LNCaP clone FGC (cell line): ENCODE results near the gene VPS9D1.
A peak's percentile ranks its signal among the peaks of the same experiment; 100 is the strongest.

ENCODE experiments used
- DNase-seq: peaks from one replicate; pipeline ENCODE4 v3.0.0-alpha.2; 2011; ENCODE audit warnings: low read depth
- H3K4me3 ChIP-seq: 2 replicates; pipeline ENCODE4 v1.5.1; 2011; ENCODE audit warnings: mild to moderate bottlenecking, low read depth, low read length, control low read depth
- TF ChIP-seq, protein P1 (sequence below): IDR thresholded peaks from 2 replicates; pipeline ENCODE4 v1.5.1; 2012; ENCODE audit warnings: mild to moderate bottlenecking; ENCODE audit not compliant: control insufficient read depth, insufficient read depth; ENCODE audit errors: extremely low read depth

Gene VPS9D1

DNA sequence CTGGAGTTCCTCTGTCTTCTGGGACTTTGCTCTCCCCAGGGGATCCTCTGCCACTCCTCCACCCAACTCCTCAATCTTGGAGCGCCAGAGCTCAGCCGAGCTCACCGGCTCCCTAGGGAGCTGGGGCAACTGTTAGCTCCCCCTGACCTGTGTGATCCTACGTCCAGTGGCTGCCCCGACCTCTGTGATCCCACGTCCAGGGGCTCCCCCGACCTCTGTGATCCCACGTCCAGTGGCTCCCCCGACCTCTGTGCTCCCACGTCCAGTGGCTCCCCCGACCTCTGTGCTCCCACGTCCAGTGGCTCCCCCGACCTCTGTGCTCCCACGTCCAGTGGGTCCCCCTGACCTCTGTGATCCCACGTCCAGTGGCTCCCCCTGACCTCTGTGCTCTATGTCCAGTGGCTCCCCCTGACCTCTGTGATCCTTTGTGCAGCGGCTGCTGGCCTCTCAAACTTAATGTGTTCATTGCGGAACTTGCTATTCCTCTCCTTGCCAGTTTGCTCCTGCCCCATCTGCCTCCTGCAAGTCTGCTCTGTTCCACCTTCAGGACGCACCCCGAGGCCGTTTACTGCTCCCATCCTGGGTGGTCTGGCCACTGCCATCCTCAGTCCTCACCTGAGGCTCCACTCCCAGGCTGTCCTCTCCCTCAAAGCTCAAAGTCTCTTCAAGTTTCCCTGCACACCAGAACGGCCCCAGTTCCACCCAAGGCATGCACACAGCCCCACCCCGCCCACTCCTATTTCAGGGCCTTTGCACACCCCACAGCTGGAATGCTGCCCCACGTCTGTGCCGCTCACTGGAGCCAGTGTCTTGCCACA, 2.8 kb downstream of the VPS9D1 start:
- H3K4me3 ChIP-seq = no peak overlapping the region
- TF ChIP-seq, protein P1, sequence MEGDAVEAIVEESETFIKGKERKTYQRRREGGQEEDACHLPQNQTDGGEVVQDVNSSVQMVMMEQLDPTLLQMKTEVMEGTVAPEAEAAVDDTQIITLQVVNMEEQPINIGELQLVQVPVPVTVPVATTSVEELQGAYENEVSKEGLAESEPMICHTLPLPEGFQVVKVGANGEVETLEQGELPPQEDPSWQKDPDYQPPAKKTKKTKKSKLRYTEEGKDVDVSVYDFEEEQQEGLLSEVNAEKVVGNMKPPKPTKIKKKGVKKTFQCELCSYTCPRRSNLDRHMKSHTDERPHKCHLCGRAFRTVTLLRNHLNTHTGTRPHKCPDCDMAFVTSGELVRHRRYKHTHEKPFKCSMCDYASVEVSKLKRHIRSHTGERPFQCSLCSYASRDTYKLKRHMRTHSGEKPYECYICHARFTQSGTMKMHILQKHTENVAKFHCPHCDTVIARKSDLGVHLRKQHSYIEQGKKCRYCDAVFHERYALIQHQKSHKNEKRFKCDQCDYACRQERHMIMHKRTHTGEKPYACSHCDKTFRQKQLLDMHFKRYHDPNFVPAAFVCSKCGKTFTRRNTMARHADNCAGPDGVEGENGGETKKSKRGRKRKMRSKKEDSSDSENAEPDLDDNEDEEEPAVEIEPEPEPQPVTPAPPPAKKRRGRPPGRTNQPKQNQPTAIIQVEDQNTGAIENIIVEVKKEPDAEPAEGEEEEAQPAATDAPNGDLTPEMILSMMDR = no peak
- DNase-seq = no peak

DNA sequence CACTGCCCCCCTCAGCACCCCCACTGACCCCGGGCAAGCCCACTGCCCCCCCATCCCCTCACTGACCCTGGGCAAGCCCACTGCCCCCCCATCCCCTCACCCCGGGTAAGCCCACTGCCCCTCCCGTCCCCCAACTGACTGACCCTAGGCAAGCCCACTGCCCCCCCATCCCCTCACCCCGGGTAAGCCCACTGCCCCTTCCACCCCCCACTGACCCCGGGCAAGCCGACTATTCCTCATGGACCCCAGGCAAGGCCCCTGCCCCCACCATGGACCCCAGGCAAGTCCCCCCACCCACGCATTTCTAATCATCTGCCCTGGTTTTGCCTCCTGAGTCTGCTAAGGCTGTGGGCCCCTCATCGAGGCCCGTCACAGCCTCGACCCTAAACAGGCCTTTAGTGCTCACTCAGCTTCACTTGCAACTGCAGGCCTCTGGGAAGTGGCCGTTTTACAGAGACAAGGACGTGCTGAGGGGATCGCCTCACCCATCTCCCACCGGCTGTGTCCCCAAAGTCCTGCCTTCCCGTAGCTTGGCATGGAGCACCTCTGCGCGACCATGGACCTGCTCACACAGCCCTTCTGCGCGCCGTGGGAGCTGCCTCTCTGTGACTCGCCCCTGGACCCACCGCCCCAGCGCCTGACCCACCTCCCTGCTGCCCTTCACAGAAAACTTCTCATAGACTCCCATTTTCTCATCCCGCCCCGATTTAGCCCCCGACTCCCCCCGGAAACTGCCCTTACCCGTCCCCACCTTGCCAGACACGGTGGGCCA, 3.6 kb downstream of the VPS9D1 start:
- H3K4me3 ChIP-seq = no peak overlapping the region
- TF ChIP-seq, protein P1 = no peak
- DNase-seq = no peak

DNA sequence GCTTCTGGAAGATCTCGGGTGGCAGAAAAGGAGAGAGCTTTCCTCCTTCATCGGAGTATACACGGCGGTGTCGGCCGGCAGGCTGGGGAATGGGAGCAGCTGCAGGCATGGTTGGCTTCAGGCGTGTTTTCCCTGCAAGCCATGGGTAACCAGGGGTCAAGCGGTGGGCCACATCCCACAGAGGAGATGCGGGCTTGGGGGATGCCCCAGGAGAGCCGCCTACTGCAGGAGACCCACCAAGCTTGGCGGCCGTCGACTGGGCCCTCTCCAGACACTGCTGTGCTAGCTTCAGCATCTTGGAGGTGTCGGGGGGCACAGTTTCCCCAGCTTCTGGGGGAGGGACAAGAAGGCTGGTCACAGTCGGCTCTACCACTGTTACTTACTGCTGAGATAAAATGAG, 4.2 kb downstream of the VPS9D1 start:
- TF ChIP-seq, protein P1 = no peak
- no peak for DNase-seq
- no peak overlapping the region for H3K4me3 ChIP-seq

DNA sequence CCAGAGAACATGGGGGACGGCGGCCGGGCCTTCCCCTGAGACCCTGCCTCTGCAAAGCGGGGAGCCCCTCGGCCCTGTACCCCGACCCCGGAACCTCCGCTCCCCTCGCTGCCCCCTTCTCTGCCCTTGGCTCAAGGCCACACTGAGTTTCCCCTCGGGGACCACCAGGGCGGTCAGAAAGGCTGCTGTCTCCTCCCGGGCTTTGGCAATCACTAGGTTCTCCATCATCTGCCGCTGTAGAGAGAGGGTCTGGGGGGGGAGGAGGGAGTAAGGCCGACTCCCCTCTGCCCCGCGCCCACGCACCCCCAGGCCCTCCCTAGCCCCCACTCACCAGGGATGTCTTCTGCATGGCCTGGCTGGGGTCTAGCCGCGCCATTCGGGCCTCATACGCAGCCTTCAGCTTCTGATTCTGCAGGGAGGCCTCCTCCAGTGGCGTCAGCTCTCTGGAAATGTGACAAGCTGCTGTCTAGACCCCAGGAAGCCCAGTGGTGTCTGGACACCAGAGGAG, 8.4 kb downstream of the VPS9D1 start:
- DNase-seq = no peak
- peak overlapping the region; percentile 89 for H3K4me3 ChIP-seq
- TF ChIP-seq, protein P1 = no peak

DNA sequence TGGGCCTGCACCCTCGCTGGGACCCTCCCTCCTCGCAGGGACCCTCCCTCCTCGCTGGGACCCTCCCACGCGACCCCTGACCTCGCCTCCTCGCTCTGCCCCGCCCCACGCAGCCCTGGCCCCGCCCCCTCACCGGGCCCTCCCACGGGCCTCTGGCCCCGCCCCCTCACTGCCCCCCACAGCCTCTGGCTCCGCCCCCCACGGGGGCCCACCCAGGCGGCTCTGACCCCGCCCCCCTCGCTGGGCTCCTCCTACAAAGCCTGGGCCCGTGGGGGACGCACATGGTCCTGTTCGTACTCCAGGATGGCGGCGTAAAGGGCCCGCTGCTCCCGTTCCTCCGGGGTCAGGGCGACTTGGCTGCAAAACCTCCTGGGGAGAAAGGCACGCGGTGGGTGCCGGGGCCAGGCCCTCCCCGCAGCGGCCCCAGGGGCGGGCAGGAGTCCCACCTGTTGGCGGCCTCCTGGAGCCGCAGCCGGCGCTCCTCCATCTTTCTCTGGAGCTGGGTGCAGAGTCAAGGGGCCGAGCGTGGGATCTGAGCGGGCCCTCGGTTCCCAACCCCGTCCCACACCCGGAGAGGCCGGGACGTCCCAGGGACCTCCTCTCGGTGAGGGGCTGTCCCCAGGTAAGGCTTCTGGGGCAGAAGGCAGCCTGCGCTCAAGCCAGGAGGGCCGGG, 9.0 kb downstream of the VPS9D1 start:
- no peak for DNase-seq
- TF ChIP-seq, protein P1 = no peak
- peak overlapping the region; percentile 89 for H3K4me3 ChIP-seq

DNA sequence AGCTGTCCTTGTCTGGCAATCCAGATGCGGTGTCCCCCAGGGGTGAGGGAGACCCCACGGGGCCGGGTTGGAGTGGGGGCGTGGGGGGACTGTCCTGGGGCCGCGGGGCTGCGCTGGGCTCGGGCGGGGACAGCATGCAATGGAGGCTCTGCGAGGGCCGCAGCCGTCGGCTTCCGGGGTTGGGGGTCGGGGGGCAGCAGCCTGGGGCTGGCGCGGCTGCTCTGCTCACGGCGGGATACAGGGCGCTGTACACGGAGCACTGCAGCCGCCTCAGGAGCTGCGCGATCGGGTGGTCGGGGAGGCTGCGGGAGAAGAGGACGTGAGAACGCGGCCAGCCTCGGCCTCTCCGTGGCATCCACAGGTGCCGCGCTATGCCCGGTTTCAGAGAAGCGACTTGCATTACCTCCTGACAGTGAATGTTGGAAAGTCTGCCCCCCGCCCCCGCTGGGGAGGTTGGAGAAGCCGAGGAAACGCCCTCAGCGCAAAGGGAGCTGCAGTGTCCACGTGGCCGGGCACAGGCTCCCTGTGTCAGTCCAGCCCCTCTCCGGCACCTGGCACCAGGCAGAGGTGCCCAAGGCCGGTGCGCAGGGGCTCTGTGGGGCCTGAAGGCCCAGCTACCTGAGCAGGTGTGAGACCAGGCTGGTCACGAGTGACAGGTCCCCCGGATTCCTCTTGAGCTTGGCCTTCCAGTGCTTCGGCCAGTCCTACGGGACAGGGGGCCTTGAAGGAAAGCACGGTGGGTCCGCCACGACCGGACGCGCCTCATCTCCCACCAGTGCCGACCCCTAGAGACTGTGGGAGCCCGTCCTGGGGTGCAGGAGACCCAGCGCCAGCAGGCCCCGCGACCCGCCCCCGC, 9.8 kb downstream of the VPS9D1 start:
- TF ChIP-seq, protein P1 = no peak

More for the DNA sequence above, 9.8 kb downstream of the VPS9D1 start:
- DNase-seq = no peak
- no peak overlapping the region; the same call in 1 of the 2 replicates for H3K4me3 ChIP-seq
